ENCODE results near the gene RXFP2.

The RXFP2 gene

GRCh38 chr13:31794452-31794851, 55.1 kb downstream of the RXFP2 start:
- H3K4me3 ChIP-seq (ENCODE audit: low read depth, low read length): no peak overlapping the region
- TF ChIP-seq, protein P1, sequence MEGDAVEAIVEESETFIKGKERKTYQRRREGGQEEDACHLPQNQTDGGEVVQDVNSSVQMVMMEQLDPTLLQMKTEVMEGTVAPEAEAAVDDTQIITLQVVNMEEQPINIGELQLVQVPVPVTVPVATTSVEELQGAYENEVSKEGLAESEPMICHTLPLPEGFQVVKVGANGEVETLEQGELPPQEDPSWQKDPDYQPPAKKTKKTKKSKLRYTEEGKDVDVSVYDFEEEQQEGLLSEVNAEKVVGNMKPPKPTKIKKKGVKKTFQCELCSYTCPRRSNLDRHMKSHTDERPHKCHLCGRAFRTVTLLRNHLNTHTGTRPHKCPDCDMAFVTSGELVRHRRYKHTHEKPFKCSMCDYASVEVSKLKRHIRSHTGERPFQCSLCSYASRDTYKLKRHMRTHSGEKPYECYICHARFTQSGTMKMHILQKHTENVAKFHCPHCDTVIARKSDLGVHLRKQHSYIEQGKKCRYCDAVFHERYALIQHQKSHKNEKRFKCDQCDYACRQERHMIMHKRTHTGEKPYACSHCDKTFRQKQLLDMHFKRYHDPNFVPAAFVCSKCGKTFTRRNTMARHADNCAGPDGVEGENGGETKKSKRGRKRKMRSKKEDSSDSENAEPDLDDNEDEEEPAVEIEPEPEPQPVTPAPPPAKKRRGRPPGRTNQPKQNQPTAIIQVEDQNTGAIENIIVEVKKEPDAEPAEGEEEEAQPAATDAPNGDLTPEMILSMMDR (IDR thresholded peaks at IDR 0.05; ENCODE audit: low read depth, low read length): no peak

DNA sequence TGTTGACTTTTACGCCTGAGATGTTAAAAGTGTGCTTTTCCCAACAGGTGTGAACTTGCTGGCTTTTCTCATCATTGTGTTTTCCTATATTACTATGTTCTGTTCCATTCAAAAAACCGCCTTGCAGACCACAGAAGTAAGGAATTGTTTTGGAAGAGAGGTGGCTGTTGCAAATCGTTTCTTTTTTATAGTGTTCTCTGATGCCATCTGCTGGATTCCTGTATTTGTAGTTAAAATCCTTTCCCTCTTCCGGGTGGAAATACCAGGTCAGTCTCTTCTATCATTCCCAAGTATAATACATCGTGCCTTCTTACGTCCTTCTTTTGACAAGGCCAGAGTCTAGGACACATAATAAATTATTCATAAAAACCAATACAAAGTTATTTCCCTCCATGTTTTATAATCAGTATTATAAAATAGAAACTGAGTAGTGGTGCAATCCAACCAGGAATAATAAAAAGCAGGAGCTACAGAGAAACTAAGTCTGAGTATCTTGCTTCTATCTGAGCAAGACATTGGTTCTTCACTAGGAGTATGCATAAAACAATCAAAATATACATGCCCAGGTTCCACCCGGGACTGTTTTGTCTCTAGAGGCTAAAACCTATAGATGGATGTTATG, 57.9 kb downstream of the RXFP2 start:
- no peak overlapping the region for H3K4me3 ChIP-seq (ENCODE audit: low read depth, low read length)
- TF ChIP-seq, protein P1 (IDR thresholded peaks at IDR 0.05; ENCODE audit: low read depth, low read length): peak; percentile 18; the same call in 1 of the 2 replicates

- TF ChIP-seq, protein P1 (IDR thresholded peaks at IDR 0.05; ENCODE audit: low read depth, low read length): no peak
- H3K4me3 ChIP-seq (ENCODE audit: low read depth, low read length): no peak overlapping the region
Measured at GRCh38 chr13:31798189-31798588, 58.9 kb downstream of the RXFP2 start.

DNA sequence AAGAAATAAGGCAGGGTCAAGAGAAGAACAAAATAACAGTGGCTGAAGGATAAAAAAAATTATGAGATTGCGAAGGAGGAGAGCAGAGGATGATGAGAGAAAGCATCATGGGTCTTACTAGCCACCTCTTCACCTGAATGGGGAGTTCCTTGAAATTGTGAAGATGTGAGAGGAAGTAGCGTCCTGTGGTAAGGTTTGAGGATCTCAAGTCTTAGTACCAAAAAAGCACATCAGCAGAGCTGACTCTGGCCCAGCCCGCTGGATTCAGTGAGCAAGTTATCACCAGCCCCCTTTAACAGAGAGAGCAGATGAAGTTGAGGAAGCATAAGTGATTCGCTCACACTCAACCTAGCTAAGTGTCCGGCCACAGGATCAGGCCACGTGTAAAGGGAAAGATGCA, 61.8 kb downstream of the RXFP2 start:
- TF ChIP-seq, protein P1 (IDR thresholded peaks at IDR 0.05; ENCODE audit: low read depth, low read length): no peak
- no peak overlapping the region for H3K4me3 ChIP-seq (ENCODE audit: low read depth, low read length)

- TF ChIP-seq, protein P1 (IDR thresholded peaks at IDR 0.05; ENCODE audit: low read depth, low read length): no peak
- H3K4me3 ChIP-seq (ENCODE audit: low read depth, low read length): no peak overlapping the region
Measured at GRCh38 chr13:31803311-31803710, 64.0 kb downstream of the RXFP2 start.

DNA sequence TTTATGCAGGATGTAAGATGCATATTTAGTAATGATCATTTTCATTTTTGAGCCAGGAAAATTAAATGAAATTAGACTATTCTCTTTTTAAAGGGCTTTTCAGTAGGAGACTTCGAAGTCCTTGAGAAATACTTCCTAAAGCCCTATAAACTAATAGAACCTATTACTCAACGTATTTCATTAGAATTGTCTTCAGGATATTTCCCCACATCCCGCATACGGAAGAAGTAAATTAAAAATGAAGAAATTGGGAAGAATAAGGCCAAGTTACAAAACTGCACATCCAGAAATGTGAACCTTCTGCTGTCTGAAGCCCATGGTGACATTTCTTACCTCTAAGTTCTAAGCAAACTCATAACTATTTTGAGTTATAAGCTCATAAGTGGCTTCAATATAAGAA, 66.5 kb downstream of the RXFP2 start:
- TF ChIP-seq, protein P1 (IDR thresholded peaks at IDR 0.05; ENCODE audit: low read depth, low read length): no peak
- H3K4me3 ChIP-seq (ENCODE audit: low read depth, low read length): no peak overlapping the region

- TF ChIP-seq, protein P1 (IDR thresholded peaks at IDR 0.05; ENCODE audit: low read depth, low read length): no peak
Measured at GRCh38 chr13:31807090-31807541, 67.8 kb downstream of the RXFP2 start.

More at GRCh38 chr13:31807090-31807541, 67.8 kb downstream of the RXFP2 start:
- H3K4me3 ChIP-seq (ENCODE audit: low read depth, low read length): no peak overlapping the region

All from WI38 (cell line).